Stimulated activated CD4-positive, alpha-beta T cell treated with anti-CD3 and anti-CD28 coated beads, Interleukin-4, amount 100 ng/mL, for 4 hours (primary cell): ENCODE measurements around the gene PDPN.
"Not testable (repeated sequence)": the region's sequence is repeated elsewhere in the genome, so short reads cannot be mapped to it uniquely, and the experiment has no call there.

Experiments
- DNase-seq, 2 experiments: peaks; one replicate each; pipeline ENCODE4 v3.0.0-alpha.2; 2020

Gene PDPN, protein sequence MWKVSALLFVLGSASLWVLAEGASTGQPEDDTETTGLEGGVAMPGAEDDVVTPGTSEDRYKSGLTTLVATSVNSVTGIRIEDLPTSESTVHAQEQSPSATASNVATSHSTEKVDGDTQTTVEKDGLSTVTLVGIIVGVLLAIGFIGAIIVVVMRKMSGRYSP

DNA sequence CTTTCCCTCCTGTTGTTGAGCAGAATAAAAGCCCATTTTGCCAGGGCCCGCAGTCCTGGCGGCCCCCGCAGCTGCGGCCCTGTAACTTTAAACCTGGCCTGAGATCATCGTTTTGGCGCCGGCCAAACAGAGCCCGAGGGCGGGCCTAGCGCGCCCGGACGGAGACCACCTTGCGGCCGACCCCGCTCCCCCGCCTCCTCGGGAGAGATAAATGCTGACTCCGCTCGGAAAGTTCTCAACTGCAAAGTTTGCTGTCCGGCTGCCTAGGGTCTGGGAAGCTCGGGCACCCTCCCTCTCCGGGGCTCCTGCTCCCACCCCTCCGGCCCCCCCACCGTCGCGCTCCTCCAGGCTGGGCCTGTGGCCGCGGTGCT is at the start of gene PDPN:
Gene PDPN, plus strand, starts transcription at position 238 of the 371 bp plus-strand sequence. CDS start 202 bp downstream, outside the sequence.
- DNase-seq, result no peak

DNA sequence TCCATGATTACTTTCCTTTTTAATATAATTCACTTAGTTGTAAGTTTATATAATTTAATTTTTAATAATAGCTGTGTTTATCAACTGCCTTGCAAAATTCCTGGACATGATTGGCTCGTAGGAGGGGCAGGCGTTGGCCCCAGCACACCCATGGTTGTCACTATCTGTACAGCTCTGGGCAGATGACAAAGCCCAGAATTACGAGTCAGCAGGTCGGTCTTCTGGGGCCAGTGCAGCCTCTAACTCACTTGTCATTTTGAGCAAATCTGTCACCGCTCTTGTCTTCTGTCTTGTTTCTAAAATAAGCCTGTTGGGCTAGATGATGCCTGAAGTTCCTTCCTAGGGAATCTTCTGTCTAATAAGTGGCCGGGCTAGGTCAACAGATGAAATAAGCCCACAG is 48.4 kb upstream of the PDPN start:
- DNase-seq, result no peak

GRCh38 chr1:13536571-13536970 is 47.1 kb upstream of the PDPN start:
- DNase-seq, result no peak

- DNase-seq, result no peak
Measured at GRCh38 chr1:13538832-13539231, 44.8 kb upstream of the PDPN start.

DNA sequence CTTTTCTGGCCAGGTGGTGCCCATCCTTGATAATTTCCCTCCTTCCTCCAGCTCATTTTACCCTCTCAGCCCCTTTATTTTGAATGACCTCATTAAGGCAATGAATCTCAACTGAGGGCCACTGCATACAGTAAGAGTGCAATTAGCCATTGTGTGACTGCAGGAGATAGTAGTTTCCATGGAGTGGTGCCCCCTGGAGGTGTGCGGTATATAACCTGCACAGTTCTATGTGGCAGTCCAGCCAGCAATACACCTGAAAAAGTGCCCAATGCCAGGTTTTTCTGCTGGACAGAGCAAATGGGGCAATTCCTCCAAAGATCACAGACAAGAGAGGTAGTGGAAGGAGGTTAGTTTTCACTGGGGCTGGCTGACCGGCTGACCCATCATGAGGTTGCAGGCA is 43.9 kb upstream of the PDPN start:
- DNase-seq, result no peak

DNA sequence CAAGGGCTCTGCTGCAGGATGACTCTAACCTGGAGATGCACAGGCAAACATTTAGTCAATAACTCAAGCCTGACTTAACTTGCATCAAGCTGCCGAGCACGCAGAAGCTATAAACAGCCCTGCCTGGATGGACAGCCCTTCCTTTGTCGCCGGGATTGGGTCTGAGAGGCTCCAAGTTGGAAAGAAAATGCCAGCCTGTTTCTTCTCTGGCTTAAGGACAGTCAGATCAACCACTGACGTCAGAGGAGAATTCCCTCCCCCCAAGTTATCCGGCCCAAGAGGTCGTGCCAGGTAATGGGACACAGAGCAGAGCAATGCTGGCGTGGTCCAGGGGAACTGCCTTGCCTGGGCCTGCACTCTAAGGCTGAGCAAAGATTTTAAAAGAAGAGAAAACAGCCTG is 42.8 kb upstream of the PDPN start:
- no peak for DNase-seq

DNA sequence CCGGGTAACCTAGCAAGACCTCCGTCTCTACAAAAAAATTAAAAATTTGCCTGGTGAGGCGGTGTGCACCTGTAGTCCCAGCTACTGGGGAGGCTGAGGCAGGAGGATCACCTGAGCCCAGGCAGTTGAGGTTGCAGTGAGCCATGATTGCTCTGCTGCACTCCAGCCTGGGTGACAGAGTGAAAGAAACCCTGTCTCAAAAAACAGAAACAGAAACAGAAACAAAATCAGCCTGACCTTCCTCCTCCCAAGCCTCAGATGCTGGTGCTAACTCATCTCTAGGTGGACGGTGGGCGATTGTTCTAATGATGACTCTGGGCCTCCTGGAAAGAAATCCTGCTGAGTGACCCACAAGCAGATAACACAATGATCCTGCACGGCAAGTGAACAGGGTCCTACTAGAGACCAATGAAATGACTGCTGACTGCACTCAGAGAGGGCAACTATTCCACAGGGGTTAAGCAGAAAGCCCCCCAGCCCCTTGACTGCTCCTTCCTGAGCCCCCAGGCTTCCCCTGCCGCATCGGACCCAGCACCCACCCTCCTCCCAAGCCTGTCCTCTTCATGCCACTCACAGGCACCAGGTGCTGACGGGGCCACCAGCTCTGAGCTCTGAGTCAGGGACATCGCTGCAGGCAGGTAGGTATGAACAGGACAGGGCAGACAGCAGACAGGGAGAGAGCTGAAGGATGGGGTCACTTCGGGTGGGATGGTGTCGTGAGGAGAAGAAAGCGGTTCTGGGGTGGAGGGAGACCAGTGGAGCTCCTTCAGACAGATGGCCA is 42.0 kb upstream of the PDPN start:
- DNase-seq, result no peak

DNA sequence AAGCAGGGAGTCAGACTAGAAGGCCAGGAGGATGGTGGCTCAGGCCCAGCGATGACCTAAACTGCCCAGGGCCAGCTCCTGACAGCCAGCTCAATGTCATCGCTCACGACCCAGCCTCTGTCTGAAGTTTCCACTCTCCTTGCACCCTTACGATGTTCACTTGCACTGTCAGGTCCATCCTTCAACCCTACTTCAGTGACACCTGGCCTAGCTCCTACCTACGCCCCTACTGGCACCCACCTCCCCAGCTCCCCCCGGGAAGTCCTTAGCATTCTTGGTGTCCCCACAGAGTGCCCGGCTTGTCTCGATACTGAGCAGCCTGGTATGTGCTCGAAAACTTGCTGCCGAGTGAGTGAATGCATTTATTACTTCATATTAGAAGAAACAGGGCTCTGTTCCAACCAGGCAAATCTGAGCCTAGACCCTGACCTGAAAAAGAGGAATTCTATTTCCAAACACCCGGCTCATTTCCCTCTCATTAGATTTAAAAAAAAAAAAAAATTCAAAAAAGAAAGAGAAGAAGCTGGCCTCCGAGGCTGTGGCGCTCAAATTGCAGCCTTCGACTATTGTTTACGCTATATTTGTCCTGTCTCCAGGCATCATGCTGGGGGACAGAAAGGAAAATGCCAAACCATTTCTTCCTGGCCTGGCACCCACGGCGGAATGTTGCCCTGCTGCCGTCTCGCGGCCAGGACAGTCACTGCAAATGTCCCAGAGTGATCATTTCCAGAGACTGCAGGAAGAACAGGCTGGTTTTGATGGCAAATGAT is 40.0 kb upstream of the PDPN start:
- DNase-seq, result no peak

DNA sequence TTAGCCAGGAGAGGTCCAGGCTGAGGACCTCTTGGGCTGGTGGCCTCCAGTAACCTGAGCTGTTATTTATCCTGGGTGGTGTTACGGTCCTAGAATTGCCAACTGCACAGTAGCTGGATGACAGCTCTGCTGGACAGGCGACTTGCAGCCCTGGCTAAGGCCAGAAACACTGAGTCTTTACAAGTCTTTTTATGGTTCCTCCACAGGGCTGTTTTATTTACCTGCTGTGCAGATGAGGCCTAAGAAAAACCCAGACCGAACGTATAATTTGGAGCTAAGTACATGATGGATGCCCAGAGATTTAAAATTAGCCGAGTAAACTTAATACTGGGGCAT is 39.4 kb upstream of the PDPN start:
- DNase-seq, result no peak

DNA sequence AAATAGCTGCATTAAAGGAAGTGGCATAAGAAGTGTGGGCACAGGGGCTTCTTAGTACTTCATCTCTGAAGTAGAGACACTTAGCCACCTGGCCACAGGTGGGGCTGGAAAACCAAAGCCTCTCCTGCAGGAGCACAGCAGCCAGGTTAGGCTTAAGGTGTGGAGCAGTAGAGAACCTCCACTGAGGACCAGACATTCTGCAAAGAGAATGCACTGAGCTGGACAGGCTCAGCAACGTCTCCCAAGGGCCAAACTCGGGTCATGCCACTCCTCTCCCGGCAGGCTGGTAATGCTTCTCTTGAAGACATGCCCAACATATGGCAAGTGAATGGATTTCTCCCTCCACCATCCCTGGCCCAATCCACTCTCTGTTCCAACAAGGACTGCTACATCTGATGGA is 36.8 kb upstream of the PDPN start:
- no peak for DNase-seq

DNA sequence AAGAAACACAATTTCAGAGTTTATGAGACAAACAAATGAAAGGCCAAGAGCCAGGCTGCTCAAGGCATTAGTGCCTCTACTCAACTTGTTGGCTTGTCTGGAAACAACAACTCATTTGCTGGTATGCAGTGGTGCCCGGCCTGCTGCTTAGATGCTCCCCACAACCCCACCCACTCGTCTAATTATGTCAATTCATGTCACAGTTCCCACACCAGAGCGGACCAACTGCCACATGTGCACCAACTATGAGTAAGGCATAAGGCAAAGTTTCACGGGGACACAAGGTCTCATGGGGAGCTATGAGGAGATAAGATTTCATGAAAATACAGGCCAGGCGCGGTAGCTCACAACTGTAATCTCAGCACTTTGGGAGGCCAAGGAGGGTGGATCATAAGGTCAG is 35.4 kb upstream of the PDPN start:
- no peak for DNase-seq

DNA sequence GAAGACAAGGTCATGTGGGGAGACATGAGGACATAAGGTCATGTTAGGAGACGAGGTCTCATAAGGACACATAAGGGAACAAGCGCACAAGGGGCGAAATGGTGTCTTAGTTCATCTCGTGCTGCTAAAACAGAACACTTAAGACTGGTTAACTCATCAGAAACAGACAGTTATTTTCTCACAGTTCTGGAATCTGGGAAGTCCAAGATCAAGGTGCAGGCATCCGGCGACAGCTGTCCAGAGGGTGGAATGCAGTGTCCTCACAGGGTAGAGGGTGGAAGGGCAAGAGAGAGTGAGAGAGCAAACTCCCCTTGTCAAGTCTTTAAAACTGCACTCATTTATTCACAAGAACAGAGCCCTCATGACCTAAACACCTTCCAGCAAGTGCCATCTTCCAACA is 34.6 kb upstream of the PDPN start:
- DNase-seq, result no peak

GRCh38 chr1:13549521-13549920 is 34.1 kb upstream of the PDPN start:
- no peak for DNase-seq

DNA sequence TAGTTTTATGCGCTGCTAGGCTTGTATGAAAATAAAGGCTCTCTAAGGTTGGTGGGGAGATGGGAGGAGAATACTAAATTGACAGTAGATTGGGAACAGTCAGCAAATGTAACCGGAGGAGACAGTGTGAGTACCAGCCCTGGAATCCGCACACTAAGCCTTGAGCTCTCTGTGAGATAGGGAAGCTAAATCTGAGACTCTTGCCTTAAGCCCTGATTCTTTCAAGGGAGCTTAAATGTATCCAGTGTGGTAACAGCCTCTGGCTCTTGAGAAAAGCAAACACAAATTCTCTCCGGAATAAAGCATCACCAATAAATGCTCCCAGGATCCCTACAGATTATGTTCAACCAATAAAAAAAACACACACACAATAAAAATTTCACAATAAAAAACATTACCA is 33.0 kb upstream of the PDPN start:
- DNase-seq, result no peak

DNA sequence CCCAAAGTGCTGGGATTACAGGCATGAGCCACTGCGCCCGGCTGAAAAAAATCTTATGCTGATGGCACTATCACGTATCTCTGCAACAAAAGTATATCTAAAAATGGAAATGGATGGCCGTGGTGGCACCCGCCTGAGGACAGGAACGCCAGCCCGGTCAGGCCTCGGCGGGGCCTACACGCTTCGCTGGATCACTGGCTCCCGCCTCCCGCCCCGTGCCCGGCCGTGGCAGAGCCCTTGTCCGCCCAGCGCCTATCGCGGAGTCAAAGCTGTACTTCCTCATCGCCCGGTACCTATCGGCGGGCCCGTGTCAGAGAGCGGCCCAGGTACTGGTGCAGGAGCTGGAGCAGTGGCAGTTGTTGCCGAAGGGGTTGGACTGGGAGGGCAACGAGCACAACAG is 28.8 kb upstream of the PDPN start:
- no peak for DNase-seq

DNA sequence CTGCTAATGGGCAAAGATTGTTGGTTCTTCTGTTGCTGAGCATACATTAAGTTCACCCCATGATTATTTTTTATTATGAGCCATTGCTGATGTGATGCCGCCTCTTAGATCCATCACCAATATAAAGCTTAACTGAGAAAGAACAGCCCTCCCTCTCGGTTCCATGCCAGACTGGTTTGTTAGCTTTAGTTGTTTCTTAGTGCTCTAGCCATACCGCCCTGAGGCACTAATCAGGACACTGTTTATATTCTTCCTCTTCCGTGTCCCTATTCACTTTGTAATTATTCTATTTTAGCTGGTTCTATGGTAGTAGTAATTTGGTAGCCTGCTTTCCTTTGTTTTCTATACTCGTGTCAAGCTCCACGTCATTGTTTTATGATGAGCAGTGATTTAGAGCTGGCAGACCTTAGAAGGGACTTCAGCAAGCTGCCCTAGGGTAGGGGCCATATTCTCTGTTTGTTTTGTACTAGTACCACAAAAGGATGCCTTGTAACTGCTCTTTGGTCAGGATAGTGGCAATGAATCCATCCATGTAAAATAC is 27.3 kb upstream of the PDPN start:
- no peak for DNase-seq

DNA sequence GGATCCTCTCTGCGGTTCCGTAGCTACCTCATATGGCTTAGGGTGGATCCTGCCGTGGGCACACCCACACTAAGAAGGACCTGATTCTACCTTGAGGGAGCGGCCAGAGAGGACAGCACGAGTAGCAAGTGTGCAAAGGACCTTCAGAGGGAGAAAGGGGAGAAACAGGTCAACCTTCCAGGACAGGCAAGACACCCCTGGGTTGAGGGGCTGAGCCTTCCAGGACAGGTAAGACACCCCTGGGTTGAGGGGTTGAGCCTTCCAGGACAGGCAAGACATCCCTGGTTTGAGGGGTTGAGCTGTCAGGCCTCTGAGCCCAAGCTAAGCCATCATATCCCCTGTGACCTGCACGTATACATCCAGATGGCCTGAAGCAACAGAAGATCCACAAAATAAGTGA is 23.1 kb upstream of the PDPN start:
- DNase-seq, result no peak

- DNase-seq, result not testable (repeated sequence)
Measured at GRCh38 chr1:13562981-13563380, 20.7 kb upstream of the PDPN start.

DNA sequence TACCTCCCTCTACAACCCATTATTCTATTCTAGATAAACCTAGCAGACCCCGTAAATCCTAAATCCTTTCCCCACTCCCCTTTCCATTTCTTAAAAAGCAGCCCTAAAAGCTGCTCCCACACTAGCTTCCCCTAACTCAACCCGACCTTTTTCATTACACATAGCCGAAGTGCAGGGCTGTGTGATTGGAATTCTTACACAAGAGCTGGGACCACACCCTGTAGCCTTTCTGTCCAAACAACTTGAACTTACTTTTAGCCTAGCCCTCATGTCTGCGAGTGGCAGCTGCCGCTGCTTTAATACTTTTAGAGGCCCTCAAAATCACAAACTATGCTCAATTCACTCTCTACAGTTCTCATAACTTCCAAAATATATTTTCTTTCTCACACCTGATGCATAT is 19.6 kb upstream of the PDPN start:
- DNase-seq, result no peak

DNA sequence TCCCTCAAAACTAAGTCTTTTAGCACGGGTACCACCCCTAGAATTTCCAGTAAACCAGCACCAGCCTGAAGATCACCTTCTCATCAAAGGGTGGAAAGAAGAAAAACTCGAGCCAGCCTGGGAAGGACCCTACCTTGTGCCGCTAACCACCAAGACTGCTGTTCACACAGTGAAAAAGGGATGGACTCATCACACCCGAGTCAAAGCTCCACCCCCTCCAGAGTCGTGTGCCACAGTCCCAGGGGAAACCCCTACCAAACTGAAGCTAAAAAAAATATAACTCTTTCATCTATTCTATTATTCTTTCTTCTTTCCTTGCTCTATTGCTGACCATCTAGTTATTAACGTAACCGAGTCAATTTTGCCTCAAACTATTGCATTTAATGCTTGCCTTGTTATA is 13.2 kb upstream of the PDPN start:
- DNase-seq, result not testable (repeated sequence)

DNA sequence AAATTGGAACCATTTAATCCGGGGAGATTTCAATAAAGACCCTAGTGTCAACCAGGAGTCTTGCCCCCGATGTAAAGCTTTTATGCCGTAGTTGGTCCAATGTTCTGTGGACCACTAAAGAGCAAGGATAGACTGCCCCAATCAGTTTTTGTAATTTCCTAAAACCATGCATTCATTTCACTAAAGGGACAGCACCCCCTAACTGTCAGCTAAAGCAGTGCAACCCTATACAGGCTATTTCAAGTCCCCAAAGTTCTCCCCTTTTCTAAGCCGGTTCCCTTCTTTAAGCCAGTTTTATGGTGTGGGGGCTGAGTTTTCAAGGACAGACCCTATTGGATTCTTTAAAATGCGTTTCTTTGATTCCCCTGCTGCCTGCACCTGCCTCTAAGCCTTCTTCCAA is 12.7 kb upstream of the PDPN start:
- DNase-seq, result no peak

DNA sequence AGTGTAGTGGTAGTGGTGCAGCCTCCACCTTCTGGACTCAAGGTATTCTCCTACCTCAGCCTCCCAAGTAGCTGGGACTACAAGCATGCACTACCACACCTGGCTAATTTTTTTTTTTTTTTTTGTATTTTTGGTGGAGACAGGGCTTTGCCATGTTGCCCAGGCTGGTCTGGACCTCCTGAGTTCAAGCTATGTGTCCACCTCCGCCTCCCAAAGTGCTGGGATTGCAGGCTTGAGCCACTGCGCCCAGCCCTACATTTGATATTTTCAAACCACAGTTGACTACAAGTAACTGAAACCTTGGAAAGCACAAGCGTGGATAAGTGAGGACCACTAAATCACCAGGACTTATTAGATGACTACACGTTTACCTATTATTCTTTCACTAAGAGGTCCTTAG is 10.0 kb upstream of the PDPN start:
- DNase-seq, result no peak

DNA sequence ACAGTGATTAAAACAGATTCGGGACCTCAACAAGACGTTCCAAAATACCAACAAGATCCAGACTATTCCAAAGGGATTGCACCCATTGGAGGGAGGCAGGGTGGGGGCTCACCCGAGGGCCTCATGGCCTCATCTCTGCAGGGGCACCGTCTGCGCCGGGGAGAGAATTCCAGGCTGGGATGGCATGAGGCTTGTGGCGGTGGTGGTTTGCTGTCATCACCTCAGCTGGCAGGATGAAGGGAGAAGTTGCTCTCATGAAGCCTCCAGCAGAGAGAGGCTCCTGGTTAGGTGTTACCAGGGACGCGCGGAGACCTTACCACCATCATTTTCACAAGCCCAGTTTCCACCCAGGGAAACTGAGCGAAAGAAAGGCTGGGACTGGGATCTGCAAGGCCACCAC is 6.7 kb upstream of the PDPN start:
- DNase-seq, result no peak

- no peak for DNase-seq
Measured at GRCh38 chr1:13577846-13578245, 5.8 kb upstream of the PDPN start.
